HepG2 (cell line): ENCODE data around the gene ARL2. TPM values are rescaled to one million over a fixed set of nuclear protein-coding genes. Genes with fewer than 3 reads are reported as not detected.

Experiments
- BORCS8-MEF2B ChIP-seq: sonication (generic); formaldehyde crosslinking; IDR thresholded peaks from 2 replicates; pipeline ENCODE4 v1.8.0; 2022; ENCODE audit warnings: mild to moderate bottlenecking, missing genetic modification reagents
- CBX1 ChIP-seq: IDR thresholded peaks from one replicate; pipeline ENCODE4 v1.6.1; 2016; ENCODE audit warnings: antibody characterized with exemption, low read depth
- CEBPG ChIP-seq: IDR thresholded peaks from 2 replicates; pipeline ENCODE4 v1.6.1; 2016
- EED ChIP-seq: sonication (generic); formaldehyde crosslinking; IDR thresholded peaks from 2 replicates; pipeline ENCODE4 v1.5.0; 2020; ENCODE audit warnings: mild to moderate bottlenecking, missing genetic modification reagents
- HOXA5 ChIP-seq: sonication (generic); formaldehyde crosslinking; IDR thresholded peaks from 2 replicates; pipeline ENCODE4 v1.4.0; 2020; ENCODE audit warnings: missing genetic modification reagents
- HOXA7 ChIP-seq: sonication (generic); formaldehyde crosslinking; IDR thresholded peaks from 2 replicates; pipeline ENCODE4 v1.8.1; 2022; ENCODE audit warnings: mild to moderate bottlenecking, missing genetic modification reagents, moderate library complexity
- MBD4 ChIP-seq: IDR thresholded peaks from 2 replicates; pipeline ENCODE4 v1.6.1; 2012; ENCODE audit warnings: low read length, inconsistent platforms, borderline replicate concordance
- NFE2L1 ChIP-seq: sonication (generic); formaldehyde crosslinking; IDR thresholded peaks from 2 replicates; pipeline ENCODE4 v1.4.0; 2020; ENCODE audit warnings: missing genetic modification reagents, mild to moderate bottlenecking, borderline replicate concordance
- NFE2L2 ChIP-seq: fragments of 150-350 bp; IDR thresholded peaks from 2 replicates; pipeline ENCODE4 v1.6.1; 2014; ENCODE audit warnings: low read length
- PHF21A ChIP-seq: sonication (generic); formaldehyde crosslinking; IDR thresholded peaks from 2 replicates; pipeline ENCODE4 v1.5.0; 2020; ENCODE audit warnings: mild to moderate bottlenecking, missing genetic modification reagents
- SIN3B ChIP-seq: fragments of 150-350 bp; IDR thresholded peaks from 2 replicates; pipeline ENCODE4 v1.6.1; 2014; ENCODE audit warnings: low read length
- SRSF1 ChIP-seq: fragments of 200-400 bp; formaldehyde crosslinking; optimal IDR thresholded peaks from 2 replicates; pipeline ENCODE3; 2017; ENCODE audit warnings: mild to moderate bottlenecking, low read depth, low read length, moderate library complexity
- ZC3H4 ChIP-seq: sonication (generic); formaldehyde crosslinking; IDR thresholded peaks from 2 replicates; pipeline ENCODE4 v1.4.0; 2020; ENCODE audit warnings: missing genetic modification reagents, borderline replicate concordance
- ZNF296 ChIP-seq: sonication (generic); formaldehyde crosslinking; conservative IDR thresholded peaks from 2 replicates; pipeline ENCODE4 v1.5.0; 2020; ENCODE audit warnings: mild to moderate bottlenecking, missing genetic modification reagents
- ZNF451 ChIP-seq: sonication (generic); formaldehyde crosslinking; IDR thresholded peaks from 2 replicates; pipeline ENCODE4 v1.5.0; 2020; ENCODE audit warnings: mild to moderate bottlenecking, missing genetic modification reagents
- ZNF564 ChIP-seq: sonication (generic); formaldehyde crosslinking; IDR thresholded peaks from 2 replicates; pipeline ENCODE4 v1.8.1; 2023; ENCODE audit warnings: mild to moderate bottlenecking, missing genetic modification reagents
- ZNF572 ChIP-seq: sonication (generic); formaldehyde crosslinking; IDR thresholded peaks from 2 replicates; pipeline ENCODE4 v1.5.1; 2020; ENCODE audit warnings: mild to moderate bottlenecking, missing genetic modification reagents
- ZNF672 ChIP-seq: sonication (generic); formaldehyde crosslinking; IDR thresholded peaks from 2 replicates; pipeline ENCODE4 v1.8.1; 2022; ENCODE audit warnings: missing genetic modification reagents
- polyA plus RNA-seq, 8 experiments: library from polyadenylated mRNA; depleted of rRNA in 3 of 8; stranded (reverse) in 7 of 8; unstranded in 1 of 8; fragments of >200 nt; fragmentation: Illumina TruSeq in 4 of 8; extraction: Trizol in 4 of 8; gene quantifications; 2 replicates each; pipeline versions ENCODE4 v1.2.1 to v1.2.3, GENCODE V29; 2011 to 2016; ENCODE audit warnings: low read depth in 4 of 8, missing spikeins in 1 of 8, mixed read lengths in 1 of 8; ENCODE audit not compliant: insufficient read depth in 1 of 8
- total RNA-seq, 5 experiments: library from RNA; depleted of rRNA; stranded (reverse); fragments of >200 nt; fragmentation: Illumina TruSeq; extraction: Trizol; gene quantifications; 2 replicates each; pipeline ENCODE4 v1.2.3, GENCODE V29; 2016; ENCODE audit warnings: low read depth in 1 of 5
- TF ChIP-seq, protein P1 (sequence below): sonication (generic); formaldehyde crosslinking; IDR thresholded peaks from 2 replicates; pipeline ENCODE4 v1.4.0; 2020; ENCODE audit warnings: missing genetic modification reagents; ENCODE audit errors: not compliant biosample characterization
- TF ChIP-seq, protein P2 (sequence below): sonication (generic); formaldehyde crosslinking; IDR thresholded peaks from 2 replicates; pipeline ENCODE4 v1.8.1; 2023; ENCODE audit warnings: mild to moderate bottlenecking, missing genetic modification reagents
- TF ChIP-seq, protein P3 (sequence below): sonication (generic); formaldehyde crosslinking; IDR thresholded peaks from 2 replicates; pipeline ENCODE4 v1.5.0; 2020; ENCODE audit warnings: mild to moderate bottlenecking, missing genetic modification reagents, borderline replicate concordance

ARL2 gene
- total and polyA plus RNA-seq, 2 of the 13 experiments (the other 11 are each of a cell fraction or from before 2014, with no cell fraction given) = 82.9 to 84.4 TPM

DNA sequence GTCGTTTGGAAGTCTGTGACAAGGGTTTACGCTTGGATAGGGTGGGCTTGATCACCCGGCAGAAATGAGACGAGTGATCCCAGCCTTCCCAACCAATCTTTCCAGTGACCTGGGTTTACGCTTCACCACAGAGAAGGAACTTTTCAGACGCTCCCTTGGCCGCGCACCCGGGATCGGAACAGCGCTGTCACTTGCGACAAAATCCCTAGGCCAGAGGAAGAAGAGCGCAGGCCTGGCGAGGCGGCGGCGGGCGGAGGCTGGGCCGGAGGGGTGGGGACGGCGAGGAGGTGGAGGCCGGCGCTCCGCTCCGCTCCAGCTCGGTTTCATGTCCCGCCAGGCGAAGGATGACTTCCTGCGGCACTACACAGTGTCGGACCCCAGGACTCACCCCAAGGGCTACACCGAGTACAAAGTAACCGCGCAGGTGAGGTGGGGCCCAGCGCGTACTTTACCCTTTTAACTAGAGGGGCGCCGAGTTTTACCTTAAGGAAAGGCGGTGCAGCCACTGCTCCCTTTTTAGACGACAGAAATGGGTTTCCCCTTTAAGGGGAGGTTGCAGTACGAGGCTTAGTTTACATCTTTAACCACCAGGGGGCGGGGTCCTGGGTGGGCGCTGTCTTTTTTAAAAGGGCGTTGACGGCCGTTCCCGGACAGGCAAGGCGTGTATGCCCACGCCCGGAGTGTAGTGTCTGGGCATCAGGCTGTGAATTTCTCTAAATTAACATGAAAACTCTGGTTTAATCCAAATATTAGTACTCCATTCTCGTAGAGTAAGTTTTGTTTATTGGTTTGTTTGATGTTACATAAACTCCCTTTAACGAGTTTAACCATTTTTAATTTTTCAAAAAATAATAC lies 13.5 kb downstream of the ARL2 start, which contains the start of gene SNX15 (continued):
- TF ChIP-seq, protein P1, sequence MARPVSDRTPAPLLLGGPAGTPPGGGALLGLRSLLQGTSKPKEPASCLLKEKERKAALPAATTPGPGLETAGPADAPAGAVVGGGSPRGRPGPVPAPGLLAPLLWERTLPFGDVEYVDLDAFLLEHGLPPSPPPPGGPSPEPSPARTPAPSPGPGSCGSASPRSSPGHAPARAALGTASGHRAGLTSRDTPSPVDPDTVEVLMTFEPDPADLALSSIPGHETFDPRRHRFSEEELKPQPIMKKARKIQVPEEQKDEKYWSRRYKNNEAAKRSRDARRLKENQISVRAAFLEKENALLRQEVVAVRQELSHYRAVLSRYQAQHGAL (CRISPR knock-in tag) = no peak
- TF ChIP-seq PHF21A (CRISPR knock-in tag) = peak; percentile 83
- TF ChIP-seq HOXA5 (CRISPR knock-in tag) = 0 out of 2 replicates have a peak, but pooled peaks have one; percentile 24
- TF ChIP-seq BORCS8-MEF2B (CRISPR knock-in tag) = 0 out of 2 replicates have a peak, but pooled peaks have one; percentile 28
- peak; percentile 64 for TF ChIP-seq CBX1
- TF ChIP-seq ZNF296 = no peak
- TF ChIP-seq EED (CRISPR knock-in tag) = no peak
- TF ChIP-seq ZNF572 = no peak
- TF ChIP-seq, protein P2, sequence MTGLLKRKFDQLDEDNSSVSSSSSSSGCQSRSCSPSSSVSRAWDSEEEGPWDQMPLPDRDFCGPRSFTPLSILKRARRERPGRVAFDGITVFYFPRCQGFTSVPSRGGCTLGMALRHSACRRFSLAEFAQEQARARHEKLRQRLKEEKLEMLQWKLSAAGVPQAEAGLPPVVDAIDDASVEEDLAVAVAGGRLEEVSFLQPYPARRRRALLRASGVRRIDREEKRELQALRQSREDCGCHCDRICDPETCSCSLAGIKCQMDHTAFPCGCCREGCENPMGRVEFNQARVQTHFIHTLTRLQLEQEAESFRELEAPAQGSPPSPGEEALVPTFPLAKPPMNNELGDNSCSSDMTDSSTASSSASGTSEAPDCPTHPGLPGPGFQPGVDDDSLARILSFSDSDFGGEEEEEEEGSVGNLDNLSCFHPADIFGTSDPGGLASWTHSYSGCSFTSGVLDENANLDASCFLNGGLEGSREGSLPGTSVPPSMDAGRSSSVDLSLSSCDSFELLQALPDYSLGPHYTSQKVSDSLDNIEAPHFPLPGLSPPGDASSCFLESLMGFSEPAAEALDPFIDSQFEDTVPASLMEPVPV (CRISPR knock-in tag) = no peak; the same call in 1 of the 2 replicates
- no peak for TF ChIP-seq ZNF564 (CRISPR knock-in tag)
- no peak for TF ChIP-seq ZC3H4 (CRISPR knock-in tag)
- no peak for TF ChIP-seq NFE2L2
- TF ChIP-seq ZNF672 (CRISPR knock-in tag) = no peak
- no peak for TF ChIP-seq HOXA7
- peak; percentile 70; the same call in 1 of the 2 replicates for TF ChIP-seq ZNF451 (CRISPR knock-in tag)
- TF ChIP-seq SRSF1 = no peak
- TF ChIP-seq, protein P3, sequence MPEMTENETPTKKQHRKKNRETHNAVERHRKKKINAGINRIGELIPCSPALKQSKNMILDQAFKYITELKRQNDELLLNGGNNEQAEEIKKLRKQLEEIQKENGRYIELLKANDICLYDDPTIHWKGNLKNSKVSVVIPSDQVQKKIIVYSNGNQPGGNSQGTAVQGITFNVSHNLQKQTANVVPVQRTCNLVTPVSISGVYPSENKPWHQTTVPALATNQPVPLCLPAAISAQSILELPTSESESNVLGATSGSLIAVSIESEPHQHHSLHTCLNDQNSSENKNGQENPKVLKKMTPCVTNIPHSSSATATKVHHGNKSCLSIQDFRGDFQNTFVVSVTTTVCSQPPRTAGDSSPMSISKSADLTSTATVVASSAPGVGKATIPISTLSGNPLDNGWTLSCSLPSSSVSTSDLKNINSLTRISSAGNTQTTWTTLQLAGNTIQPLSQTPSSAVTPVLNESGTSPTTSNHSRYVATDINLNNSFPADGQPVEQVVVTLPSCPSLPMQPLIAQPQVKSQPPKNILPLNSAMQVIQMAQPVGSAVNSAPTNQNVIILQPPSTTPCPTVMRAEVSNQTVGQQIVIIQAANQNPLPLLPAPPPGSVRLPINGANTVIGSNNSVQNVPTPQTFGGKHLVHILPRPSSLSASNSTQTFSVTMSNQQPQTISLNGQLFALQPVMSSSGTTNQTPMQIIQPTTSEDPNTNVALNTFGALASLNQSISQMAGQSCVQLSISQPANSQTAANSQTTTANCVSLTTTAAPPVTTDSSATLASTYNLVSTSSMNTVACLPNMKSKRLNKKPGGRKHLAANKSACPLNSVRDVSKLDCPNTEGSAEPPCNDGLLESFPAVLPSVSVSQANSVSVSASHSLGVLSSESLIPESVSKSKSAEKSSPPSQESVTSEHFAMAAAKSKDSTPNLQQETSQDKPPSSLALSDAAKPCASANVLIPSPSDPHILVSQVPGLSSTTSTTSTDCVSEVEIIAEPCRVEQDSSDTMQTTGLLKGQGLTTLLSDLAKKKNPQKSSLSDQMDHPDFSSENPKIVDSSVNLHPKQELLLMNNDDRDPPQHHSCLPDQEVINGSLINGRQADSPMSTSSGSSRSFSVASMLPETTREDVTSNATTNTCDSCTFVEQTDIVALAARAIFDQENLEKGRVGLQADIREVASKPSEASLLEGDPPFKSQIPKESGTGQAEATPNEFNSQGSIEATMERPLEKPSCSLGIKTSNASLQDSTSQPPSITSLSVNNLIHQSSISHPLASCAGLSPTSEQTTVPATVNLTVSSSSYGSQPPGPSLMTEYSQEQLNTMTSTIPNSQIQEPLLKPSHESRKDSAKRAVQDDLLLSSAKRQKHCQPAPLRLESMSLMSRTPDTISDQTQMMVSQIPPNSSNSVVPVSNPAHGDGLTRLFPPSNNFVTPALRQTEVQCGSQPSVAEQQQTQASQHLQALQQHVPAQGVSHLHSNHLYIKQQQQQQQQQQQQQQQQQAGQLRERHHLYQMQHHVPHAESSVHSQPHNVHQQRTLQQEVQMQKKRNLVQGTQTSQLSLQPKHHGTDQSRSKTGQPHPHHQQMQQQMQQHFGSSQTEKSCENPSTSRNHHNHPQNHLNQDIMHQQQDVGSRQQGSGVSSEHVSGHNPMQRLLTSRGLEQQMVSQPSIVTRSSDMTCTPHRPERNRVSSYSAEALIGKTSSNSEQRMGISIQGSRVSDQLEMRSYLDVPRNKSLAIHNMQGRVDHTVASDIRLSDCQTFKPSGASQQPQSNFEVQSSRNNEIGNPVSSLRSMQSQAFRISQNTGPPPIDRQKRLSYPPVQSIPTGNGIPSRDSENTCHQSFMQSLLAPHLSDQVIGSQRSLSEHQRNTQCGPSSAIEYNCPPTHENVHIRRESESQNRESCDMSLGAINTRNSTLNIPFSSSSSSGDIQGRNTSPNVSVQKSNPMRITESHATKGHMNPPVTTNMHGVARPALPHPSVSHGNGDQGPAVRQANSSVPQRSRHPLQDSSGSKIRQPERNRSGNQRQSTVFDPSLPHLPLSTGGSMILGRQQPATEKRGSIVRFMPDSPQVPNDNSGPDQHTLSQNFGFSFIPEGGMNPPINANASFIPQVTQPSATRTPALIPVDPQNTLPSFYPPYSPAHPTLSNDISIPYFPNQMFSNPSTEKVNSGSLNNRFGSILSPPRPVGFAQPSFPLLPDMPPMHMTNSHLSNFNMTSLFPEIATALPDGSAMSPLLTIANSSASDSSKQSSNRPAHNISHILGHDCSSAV = no peak
- no peak for TF ChIP-seq MBD4
- no peak for TF ChIP-seq SIN3B
- no peak for TF ChIP-seq NFE2L1 (CRISPR knock-in tag)
- TF ChIP-seq CEBPG (CRISPR knock-in tag) = no peak; the same call in 1 of the 2 replicates
